NCI-H1092 (cell line): ENCODE data around the gene MAGOH.
"Not testable (repeated sequence)": the region's sequence is repeated elsewhere in the genome, so short reads cannot be mapped to it uniquely, and the experiment has no call there.

Experiments
- DNase-seq: peaks from one replicate; lab custom pipeline; 2025; lab: John Stamatoyannopoulos, UW

MAGOH gene

GRCh38 chr1:53220171-53220961 is 18.0 kb downstream of the MAGOH start, which contains the start of gene CZIB:
TSS of gene CZIB (minus strand) at chr1:53220634. CDS start at chr1:53220575, 59 bp downstream.
- DNase-seq: peak; percentile 81

GRCh38 chr1:53219711-53220110 is 18.6 kb downstream of the MAGOH start:
- DNase-seq: no peak

DNA sequence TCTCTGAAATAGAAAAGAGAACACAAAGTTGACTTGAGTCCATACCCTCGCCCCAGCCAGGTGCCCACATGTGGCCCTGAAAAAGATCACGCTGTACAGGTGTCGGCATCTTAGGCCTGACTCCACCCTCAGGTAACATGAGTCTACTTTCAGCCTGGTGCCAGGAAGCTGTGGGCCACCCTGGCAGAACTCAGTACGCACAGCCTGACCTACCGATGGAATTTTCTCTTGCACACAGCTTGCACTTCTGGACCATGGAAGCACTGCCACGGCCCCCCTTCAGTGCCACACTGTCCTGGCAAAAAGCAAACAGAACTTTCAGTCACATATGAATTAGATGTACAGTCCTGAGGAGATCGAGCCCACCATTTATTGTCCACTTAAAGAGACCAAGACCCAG is 20.1 kb downstream of the MAGOH start:
- DNase-seq: no peak

DNA sequence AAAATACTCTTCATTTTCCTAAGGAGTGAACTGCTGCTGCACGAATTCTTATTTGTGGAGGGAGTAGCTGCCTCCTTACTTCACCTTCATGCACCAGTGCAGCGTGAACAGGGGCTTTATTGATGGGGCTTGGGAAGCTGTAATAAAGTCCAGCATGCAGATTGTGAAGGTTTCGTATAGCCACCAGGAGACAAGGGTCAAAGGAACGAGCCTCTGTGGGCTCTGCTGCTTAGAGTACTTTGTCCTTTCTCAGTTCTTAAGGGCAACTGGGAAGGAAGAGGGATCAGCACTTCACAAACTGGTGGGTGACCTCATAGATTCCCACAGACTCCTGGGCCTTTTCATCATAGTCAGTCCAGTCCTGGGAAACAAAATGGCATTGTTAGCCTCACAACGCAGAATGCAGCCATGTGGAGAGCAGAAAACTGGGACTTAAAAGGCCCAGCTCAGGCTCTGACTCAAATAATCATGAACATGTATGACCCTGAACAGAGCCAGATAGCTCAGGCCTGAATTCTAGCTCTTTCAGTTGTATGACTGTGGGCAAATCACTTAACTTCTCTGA is 23.9 kb downstream of the MAGOH start:
- no peak for DNase-seq

GRCh38 chr1:53210954-53211353 is 27.4 kb downstream of the MAGOH start:
- no peak for DNase-seq

DNA sequence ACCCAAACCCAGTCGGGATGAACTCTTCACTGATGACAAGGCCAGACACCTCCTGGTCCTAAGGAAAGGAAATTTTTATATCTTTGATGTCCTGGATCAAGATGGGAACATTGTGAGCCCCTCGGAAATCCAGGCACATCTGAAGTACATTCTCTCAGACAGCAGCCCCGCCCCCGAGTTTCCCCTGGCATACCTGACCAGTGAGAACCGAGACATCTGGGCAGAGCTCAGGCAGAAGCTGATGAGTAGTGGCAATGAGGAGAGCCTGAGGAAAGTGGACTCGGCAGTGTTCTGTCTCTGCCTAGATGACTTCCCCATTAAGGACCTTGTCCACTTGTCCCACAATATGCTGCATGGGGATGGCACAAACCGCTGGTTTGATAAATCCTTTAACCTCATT is 28.0 kb downstream of the MAGOH start:
- no peak for DNase-seq

DNA sequence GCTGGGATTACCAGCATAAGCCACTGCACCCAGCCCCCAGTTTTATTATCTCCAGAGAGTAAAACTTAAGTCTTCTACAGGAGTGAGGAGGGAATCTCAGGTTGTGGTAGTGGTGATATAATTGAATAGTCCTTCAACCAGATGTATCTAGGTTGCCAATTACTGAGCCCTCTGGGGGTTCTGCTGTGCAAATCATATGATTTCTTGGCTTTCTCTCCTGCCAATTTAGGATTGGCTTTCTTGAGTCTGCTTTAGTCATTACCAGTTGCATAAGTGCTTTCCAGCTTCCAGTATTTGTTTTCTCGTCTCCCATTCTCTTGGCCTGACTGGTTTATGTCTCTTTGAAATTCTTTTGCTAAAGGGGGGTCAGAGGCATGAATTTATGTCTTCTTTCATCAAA is 30.6 kb downstream of the MAGOH start:
- DNase-seq: no peak

DNA sequence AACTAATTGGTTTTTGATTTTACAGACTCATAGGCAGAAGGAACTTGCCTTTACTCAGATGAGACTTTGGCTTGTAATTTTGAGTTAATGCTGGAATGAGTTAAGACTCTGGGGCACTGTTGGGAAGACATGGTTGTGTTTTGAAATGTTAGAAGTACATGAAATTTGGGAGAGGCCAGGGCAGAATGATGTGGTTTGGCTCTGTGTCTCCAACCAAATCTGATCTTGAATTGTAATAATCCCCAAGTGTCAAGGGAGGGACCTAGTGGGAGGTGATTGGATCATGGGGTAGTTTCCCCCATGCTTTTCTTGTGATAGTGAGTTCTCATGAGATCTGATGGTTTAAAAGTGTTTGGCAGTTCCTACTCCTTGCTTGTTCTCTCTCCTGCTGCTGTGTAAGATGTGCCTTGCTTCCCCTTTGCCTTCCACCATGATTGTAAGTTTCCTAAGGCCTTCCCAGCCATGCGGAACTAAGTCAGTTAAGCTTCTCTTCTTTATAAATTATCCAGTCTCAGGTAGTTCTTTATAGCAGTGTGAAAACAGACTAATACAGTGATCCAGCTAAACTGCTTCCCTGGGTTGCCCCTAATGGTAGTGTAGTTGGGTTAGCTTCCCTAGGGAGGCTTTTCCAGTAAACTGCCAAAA is 31.5 kb downstream of the MAGOH start:
- no peak for DNase-seq

DNA sequence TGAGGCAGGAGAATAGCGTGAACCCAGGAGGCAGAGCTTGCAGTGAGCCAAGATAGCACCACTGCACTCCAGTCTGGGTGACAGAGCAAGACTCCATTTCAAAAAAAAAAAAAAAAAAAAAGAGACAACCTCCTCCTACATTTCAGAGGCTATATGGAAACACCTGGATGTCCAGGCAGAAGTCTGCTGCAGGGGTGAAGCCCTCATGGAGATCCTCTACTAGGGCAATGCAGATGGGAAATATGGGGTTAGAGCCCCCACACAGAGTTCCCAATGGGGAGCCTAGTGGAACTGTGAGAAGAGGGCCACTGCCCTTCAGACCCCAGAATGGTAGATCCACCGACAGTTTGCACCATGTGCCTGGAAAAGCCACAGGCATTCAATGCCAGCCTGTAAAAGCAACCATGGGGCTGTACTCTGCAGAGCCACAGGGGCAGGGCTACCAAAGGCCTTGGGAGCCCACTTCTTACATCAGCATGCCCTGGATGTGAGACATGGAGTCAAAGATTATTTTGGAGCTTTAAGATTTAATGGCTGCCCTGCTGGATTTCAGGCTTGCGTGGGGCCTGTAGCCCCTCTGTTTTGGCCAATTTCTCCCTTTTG is 32.1 kb downstream of the MAGOH start:
- not testable (repeated sequence) for DNase-seq

DNA sequence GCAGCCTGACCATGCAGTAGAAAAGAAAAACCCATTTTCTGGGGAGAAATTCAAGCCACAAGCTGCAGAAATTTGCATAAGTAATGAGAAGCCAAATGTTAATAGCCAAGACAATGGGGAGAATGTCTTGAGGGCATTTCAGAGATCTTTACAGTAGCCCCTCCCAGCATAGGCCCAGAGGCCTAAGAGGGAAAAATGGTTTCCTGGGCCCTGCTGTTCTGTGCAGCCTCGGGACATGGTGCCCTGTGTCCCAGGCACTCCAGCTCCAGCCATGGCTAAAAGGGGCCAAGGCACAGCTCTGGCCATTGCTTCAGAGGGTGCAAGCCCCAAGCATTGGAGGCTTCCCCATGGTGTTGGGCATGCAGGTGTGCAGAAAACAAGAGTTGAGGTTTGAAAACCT is 32.8 kb downstream of the MAGOH start:
- not testable (repeated sequence) for DNase-seq

GRCh38 chr1:53203466-53203865 is 34.9 kb downstream of the MAGOH start:
- DNase-seq: no peak

GRCh38 chr1:53198241-53198651 is 40.1 kb downstream of the MAGOH start:
- DNase-seq: no peak

GRCh38 chr1:53197291-53198200 is 40.8 kb downstream of the MAGOH start:
- no peak for DNase-seq

DNA sequence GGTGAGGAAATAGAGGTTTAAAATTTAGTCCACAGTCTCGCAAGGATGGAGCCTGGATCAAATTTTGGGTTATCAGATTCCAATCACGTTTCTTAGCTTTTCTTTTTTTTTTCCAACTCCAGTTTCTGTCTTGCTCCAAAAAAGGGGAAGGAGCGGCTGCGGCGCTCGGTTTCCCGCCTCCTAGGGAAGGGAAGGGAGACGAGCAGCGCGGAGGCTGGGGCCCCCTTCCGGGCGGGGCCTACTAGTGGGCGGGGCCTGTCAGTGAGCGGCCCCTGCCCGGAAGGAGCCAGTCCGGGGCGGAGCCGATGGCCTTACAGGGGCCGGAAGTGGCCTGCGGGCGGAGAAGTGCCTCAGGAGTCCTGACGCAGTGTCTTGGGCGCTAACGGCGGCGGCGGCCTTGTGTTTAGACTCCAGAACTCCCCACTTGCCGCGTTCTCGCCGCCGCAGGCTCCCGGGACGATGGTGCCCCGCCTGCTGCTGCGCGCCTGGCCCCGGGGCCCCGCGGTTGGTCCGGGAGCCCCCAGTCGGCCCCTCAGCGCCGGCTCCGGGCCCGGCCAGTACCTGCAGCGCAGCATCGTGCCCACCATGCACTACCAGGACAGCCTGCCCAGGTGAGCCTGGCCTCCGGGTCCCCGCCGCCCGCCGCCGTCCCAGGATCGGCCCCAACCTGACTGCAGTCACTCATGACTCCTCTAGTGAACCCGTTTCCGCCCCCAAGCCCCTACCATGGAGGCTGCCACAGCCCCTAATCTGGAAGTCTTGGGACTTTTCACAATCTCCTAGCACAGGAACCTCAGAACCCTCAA is 41.6 kb downstream of the MAGOH start, which contains the start of gene CPT2:
Gene CPT2, plus strand, starts transcription at position 340 of the 806 bp plus-strand sequence. Its CDS starts 120 bp downstream, at position 460.
- DNase-seq: peak; percentile 76

GRCh38 chr1:53196017-53196484 is 42.3 kb downstream of the MAGOH start:
- DNase-seq: no peak

DNA sequence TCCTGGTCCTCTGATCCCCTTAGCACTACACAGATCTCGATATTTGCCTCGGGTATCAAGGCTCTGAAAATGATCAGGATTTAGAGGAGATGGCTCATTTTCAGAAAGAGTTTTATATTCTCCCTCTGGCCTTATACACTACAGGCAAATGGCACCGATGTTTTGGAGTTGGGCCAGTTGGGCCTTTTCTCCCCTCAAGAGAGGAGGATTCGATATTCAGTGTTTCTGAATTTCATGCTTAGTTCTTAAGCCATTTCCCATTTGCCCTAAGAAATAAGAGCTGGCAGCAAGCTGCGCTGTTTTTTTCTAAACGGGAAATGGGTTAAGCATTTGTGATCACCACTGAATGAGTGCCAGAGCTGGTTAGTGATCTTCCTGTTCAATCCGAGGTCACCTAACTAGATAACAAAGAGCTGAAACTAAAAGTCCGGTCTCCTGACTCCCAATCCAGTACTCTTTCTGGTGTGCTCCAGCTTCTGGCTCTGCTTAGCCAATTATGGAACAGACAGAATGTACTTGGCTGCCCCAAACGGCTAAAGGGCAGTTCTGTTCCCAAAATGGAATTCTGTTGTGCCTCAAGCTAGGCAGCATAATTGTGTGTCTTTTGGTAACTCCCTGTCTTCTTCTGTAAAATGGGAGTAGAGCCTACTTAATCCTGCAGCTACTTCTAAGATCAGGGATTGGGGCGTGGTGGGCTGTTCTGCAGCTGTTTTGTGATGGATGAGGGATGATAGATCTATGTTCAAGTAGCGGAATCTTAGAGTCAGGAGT is 42.9 kb downstream of the MAGOH start:
- no peak for DNase-seq

GRCh38 chr1:53190210-53190611 is 48.1 kb downstream of the MAGOH start:
- DNase-seq: no peak

GRCh38 chr1:53189061-53189460 is 49.3 kb downstream of the MAGOH start:
- DNase-seq: no peak

DNA sequence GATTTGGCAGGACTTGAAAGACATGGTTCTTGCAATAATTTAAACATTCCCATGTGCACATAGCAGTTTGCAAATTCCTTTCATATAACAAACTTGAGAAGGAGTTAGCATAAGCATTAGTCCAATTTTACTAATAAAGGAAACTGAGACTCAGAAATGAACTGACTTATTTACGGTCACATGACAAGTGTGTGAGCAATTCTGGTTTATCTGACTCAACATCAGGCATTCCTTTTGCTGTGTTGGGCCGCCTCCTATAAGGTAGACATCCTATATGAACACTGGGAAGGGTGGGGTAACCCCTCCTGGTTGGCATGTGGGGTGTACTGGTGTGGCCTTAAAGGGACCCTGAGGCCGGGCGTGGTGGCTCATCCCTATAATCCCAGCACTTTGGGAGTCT is 50.2 kb downstream of the MAGOH start:
- no peak for DNase-seq

DNA sequence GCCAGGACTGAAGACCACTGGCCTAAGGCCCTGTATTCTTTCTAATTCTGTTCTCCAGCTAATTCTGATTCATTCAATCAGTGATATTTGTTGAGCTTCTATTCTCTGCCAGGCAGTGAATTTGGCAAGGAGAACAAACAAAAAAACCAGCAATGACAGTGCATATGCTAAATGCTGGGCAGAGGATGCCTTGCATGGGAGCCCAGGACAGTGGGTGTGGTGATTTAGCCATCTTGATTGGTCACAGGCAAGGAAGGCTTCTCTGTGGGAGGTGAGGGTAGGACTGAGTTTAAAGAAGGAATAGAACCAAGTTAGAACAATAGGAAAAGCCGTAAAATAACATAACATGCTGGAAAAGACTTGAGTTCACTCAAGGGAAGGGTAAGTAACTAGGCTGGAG is 50.9 kb downstream of the MAGOH start:
- no peak for DNase-seq
